HepG2 (cell line): ENCODE results near the gene KIF19. TPM values are rescaled to one million over a fixed set of nuclear protein-coding genes. Genes with fewer than 3 reads are reported as not detected.

Experiments used
- ATAC-seq: fragments of 200-7000 bp; cut with Tn5 transposase; 3 replicates; pipeline ENCODE4 v1.9.1; 2020; ENCODE audit warnings: mild to moderate bottlenecking, moderate library complexity
- BruUV-seq: library from RNA; stranded (reverse); fragments of 400-500 nt; replicated peaks from 2 replicates; lab custom pipeline; 2021; lab: Mats Ljungman, UMichigan
- CTCF ChIA-PET: fragments of 300-600 bp; formaldehyde crosslinking; extraction: SDS; loops from one replicate; lab custom pipeline; 2021; ENCODE audit warnings: low total read pairs, inconsistent platforms, low intra/inter-chr PET ratio; lab: Yijun Ruan, JAX
- POLR2A ChIA-PET: fragments of 350-600 bp; sonication (Branson Sonifier 250); formaldehyde crosslinking; loops from one replicate; lab custom pipeline; 2020; ENCODE audit warnings: antibody characterized with exemption, inconsistent platforms; lab: Yijun Ruan, JAX
- DNase-seq: peaks from one replicate; pipeline ENCODE4 v3.0.0-alpha.2; 2015; ENCODE audit warnings: low spot score
- FAIRE-seq: peaks from 3 replicates; lab custom pipeline; 2011; peaks lifted over from hg19 to GRCh38; lab: Jason Lieb, UNC
- H2AFZ ChIP-seq: one replicate; pipeline ENCODE4 v1.6.1; 2011; ENCODE audit warnings: low read length, inconsistent platforms
- H3K27ac ChIP-seq: fragments of 300-600 bp; 3 replicates; pipeline ENCODE4 v1.8.0; 2011; ENCODE audit warnings: mixed run types, mild to moderate bottlenecking, mixed read lengths, low read length, inconsistent platforms; ENCODE audit not compliant: insufficient read depth; ENCODE audit errors: extremely low read length
- H3K27me3 ChIP-seq, 2 experiments: fragments of 200-600 bp in 1 of 2; 2 replicates in 1 of 2; 3 replicates in 1 of 2; pipeline versions ENCODE4 v1.6.0 to v1.8.0; 2011; ENCODE audit warnings: low read length in 2 of 2, mild to moderate bottlenecking in 2 of 2, moderate library complexity in 2 of 2, inconsistent platforms in 1 of 2; ENCODE audit not compliant: insufficient read depth in 2 of 2, control insufficient read depth in 1 of 2
- H3K36me3 ChIP-seq, 2 experiments: fragments of 200-600 bp in 1 of 2; replicated peaks in 1 of 2; 2 replicates in 1 of 2; 3 replicates in 1 of 2; pipeline versions ENCODE4 v1.5.1 to v1.8.0; 2011; ENCODE audit warnings: low read length in 2 of 2, inconsistent platforms in 1 of 2; ENCODE audit not compliant: insufficient read depth in 2 of 2, control insufficient read depth in 1 of 2
- H3K4me1 ChIP-seq: 2 replicates; pipeline ENCODE4 v1.5.1; 2012; ENCODE audit warnings: low read length, inconsistent platforms; ENCODE audit not compliant: insufficient read depth
- H3K4me2 ChIP-seq: 2 replicates; pipeline ENCODE4 v1.6.0; 2011; ENCODE audit warnings: low read depth, low read length, inconsistent platforms
- H3K4me3 ChIP-seq, 3 experiments: fragments of 200-600 bp in 1 of 3; sonication (generic), shearing (Covaris generic) in 1 of 3; replicated peaks in 1 of 3; 2 replicates each; pipeline ENCODE4 v1.5.1; 2011 to 2016; ENCODE audit warnings: low read length in 3 of 3, inconsistent platforms in 2 of 3, low read depth in 2 of 3, mild to moderate bottlenecking in 2 of 3, control low read depth in 1 of 3, mixed read lengths in 1 of 3; ENCODE audit not compliant: insufficient read depth in 1 of 3
- H3K79me2 ChIP-seq: one replicate; pipeline ENCODE4 v1.6.1; 2011; ENCODE audit warnings: low read length, inconsistent platforms; ENCODE audit not compliant: insufficient read depth
- H3K9ac ChIP-seq: 2 replicates; pipeline ENCODE4 v1.6.0; 2011; ENCODE audit warnings: mild to moderate bottlenecking, low read depth, low read length, inconsistent platforms; ENCODE audit not compliant: insufficient read depth
- H3K9me3 ChIP-seq: 2 replicates; pipeline ENCODE4 v1.5.1; 2012; ENCODE audit warnings: mild to moderate bottlenecking, low read length
- H4K20me1 ChIP-seq: 2 replicates; pipeline ENCODE4 v1.6.0; 2011; ENCODE audit warnings: inconsistent platforms, mild to moderate bottlenecking, low read length, moderate library complexity; ENCODE audit not compliant: insufficient read depth
- CTCF ChIP-seq: sonication (generic); formaldehyde crosslinking; IDR thresholded peaks from 2 replicates; pipeline ENCODE4 v1.5.0; 2020; ENCODE audit warnings: mild to moderate bottlenecking, missing genetic modification reagents, moderate library complexity
- FOSL1 ChIP-seq: sonication (generic); formaldehyde crosslinking; IDR thresholded peaks from 2 replicates; pipeline ENCODE4 v1.9.0; 2021; ENCODE audit warnings: missing genetic modification reagents, borderline replicate concordance
- JDP2 ChIP-seq: sonication (generic); formaldehyde crosslinking; IDR thresholded peaks from 2 replicates; pipeline ENCODE4 v1.8.1; 2022; ENCODE audit warnings: missing genetic modification reagents, borderline replicate concordance
- LCORL ChIP-seq, 2 experiments: fragments of 450-650 bp in 1 of 2; sonication (generic) in 1 of 2; formaldehyde crosslinking in 1 of 2; IDR thresholded peaks; 2 replicates each; pipeline versions ENCODE4 v1.5.0 to v1.6.1; 2017 to 2020; ENCODE audit warnings: antibody characterized with exemption in 1 of 2, missing genetic modification reagents in 1 of 2
- NONO ChIP-seq, 2 experiments: fragments of 450-650 bp in 1 of 2; sonication (generic) in 1 of 2; formaldehyde crosslinking in 1 of 2; IDR thresholded peaks in 1 of 2; conservative IDR thresholded peaks in 1 of 2; 2 replicates each; pipeline versions ENCODE4 v1.6.1 to v1.8.0; 2017 to 2022; ENCODE audit warnings: mild to moderate bottlenecking in 1 of 2, missing genetic modification reagents in 1 of 2, moderate library complexity in 1 of 2
- PBX2 ChIP-seq: IDR thresholded peaks from 2 replicates; pipeline ENCODE4 v1.6.1; 2016; ENCODE audit warnings: control low read depth
- SMARCE1 ChIP-seq: fragments of 450-650 bp; IDR thresholded peaks from 2 replicates; pipeline ENCODE4 v1.6.1; 2017; ENCODE audit warnings: borderline replicate concordance
- ZNF512 ChIP-seq: sonication (generic); formaldehyde crosslinking; IDR thresholded peaks from 2 replicates; pipeline ENCODE4 v1.4.0; 2020; ENCODE audit warnings: mild to moderate bottlenecking, missing genetic modification reagents
- WGBS: methylation state at CpG from one replicate; pipeline ENCODE4 v1.1.6; 2017; ENCODE audit warnings: low lambda C conversion rate; 5-methylcytosine and 5-hydroxymethylcytosine counted together
- in situ Hi-C: cut with HindIII; loops from 2 replicates; pipeline ENCODE4 v1.10.0; 2017; ENCODE audit warnings: low pct_unique_long_range_greater_than_20kb; ENCODE audit not compliant: extremely low pct_ligation_motif_present
- intact Hi-C: fragments of 100-400 bp; cut with micrococcal nuclease; formaldehyde crosslinking; loops from one replicate; pipeline ENCODE4 v1.10.0; 2022; ENCODE audit not compliant: unreplicated experiment
- polyA plus RNA-seq, 8 experiments: library from polyadenylated mRNA; depleted of rRNA in 3 of 8; stranded (reverse) in 7 of 8; unstranded in 1 of 8; fragments of >200 nt; fragmentation: Illumina TruSeq in 4 of 8; extraction: Trizol in 4 of 8; gene quantifications; 2 replicates each; pipeline versions ENCODE4 v1.2.1 to v1.2.3, GENCODE V29; 2011 to 2016; ENCODE audit warnings: low read depth in 4 of 8, missing spikeins in 1 of 8, mixed read lengths in 1 of 8; ENCODE audit not compliant: insufficient read depth in 1 of 8
- total RNA-seq, 5 experiments: library from RNA; depleted of rRNA; stranded (reverse); fragments of >200 nt; fragmentation: Illumina TruSeq; extraction: Trizol; gene quantifications; 2 replicates each; pipeline ENCODE4 v1.2.3, GENCODE V29; 2016; ENCODE audit warnings: low read depth in 1 of 5

The KIF19 gene
- total and polyA plus RNA-seq, 2 of the 13 experiments (the other 11 are each of a cell fraction or from before 2014, with no cell fraction given): not detected

GRCh38 chr17:74389937-74390679, 64.1 kb downstream of the KIF19 start (continued):
- 0 out of 2 replicates have a peak, but pooled peaks have one; percentile 45 for TF ChIP-seq NONO (IDR thresholded peaks at IDR 0.05)
- no peak for TF ChIP-seq NONO (CRISPR knock-in tag; conservative IDR thresholded peaks at IDR 0.05)
- TF ChIP-seq ZNF512: peak; percentile 95

GRCh38 chr17:74390680-74391653, 64.9 kb downstream of the KIF19 start:
- WGBS: 35% methylated on average over 11 of the region's 11 CpGs
- Histone ChIP-seq H4K20me1 (no peaks in the 10 kb centered on the region), H3K27ac (no peak overlapping the region), H2AFZ (no peak overlapping the region), H3K9ac (no peak overlapping the region), H3K4me2 (no peak overlapping the region), H3K27me3 (peaks cover 5 to 27% of the 10 kb centered on the region in 2 experiments; a peak in 3 of 5 replicates), H3K9me3 (no peaks in the 10 kb centered on the region), H3K4me3 (no peak overlapping the region), H3K79me2 (no peaks in the 10 kb centered on the region), H3K4me1 (peaks cover 16% of the 10 kb centered on the region), H3K36me3 (no peaks in the 10 kb centered on the region)
- no TSS peak for BruUV-seq
- intact Hi-C loops (no loop called here), in situ Hi-C loops (no loop called here)
- ChIA-PET CTCF (no interaction called here), POLR2A (no interaction called here)
- ATAC-seq (no peak), FAIRE-seq (no peak), DNase-seq (no peak)
- TF ChIP-seq LCORL (IDR thresholded peaks at IDR 0.05): no peak
- no peak for TF ChIP-seq LCORL (CRISPR knock-in tag; IDR thresholded peaks at IDR 0.05)
- TF ChIP-seq FOSL1 (CRISPR knock-in tag): no peak
- TF ChIP-seq SMARCE1: no peak
- no peak for TF ChIP-seq PBX2 (CRISPR knock-in tag)
- TF ChIP-seq CTCF (CRISPR knock-in tag): no peak
- TF ChIP-seq JDP2 (CRISPR knock-in tag): no peak
